Peyer's patch (tissue), 4 donors: ENCODE results near the gene S100A12. TPM values are rescaled to one million over a fixed set of nuclear protein-coding genes. Genes with fewer than 3 reads are reported as not detected.

ENCODE experiments used
- DNase-seq, 3 donors: peaks; one replicate each; pipeline ENCODE4 v3.0.0-alpha.2; 2017 to 2019
- H3K27ac ChIP-seq, 4 donors: fragments of 200-600 bp; sonication (generic); one replicate each; pipeline ENCODE4 v1.5.1; 2016 to 2019
- H3K27me3 ChIP-seq, 2 donors: fragments of 200-600 bp; sonication (generic); one replicate each; pipeline ENCODE4 v1.5.1; 2019
- H3K36me3 ChIP-seq, 3 donors: fragments of 200-600 bp; sonication (generic); one replicate each; pipeline ENCODE4 v1.5.1; 2016 to 2019
- H3K4me1 ChIP-seq, 4 donors: fragments of 200-600 bp; sonication (generic); one replicate each; pipeline ENCODE4 v1.5.1; 2016 to 2019
- H3K4me3 ChIP-seq, 4 donors: fragments of 200-600 bp; sonication (generic); 1 replicate in 3 of 4; 2 replicates in 1 of 4; pipeline ENCODE4 v1.5.1; 2016 to 2019; ENCODE audit warnings: mild to moderate bottlenecking in 1 of 4
- H3K9me3 ChIP-seq, 4 donors: fragments of 200-600 bp; sonication (generic); one replicate each; pipeline ENCODE4 v1.5.1; 2016 to 2019; ENCODE audit warnings: mild to moderate bottlenecking in 1 of 4
- POLR2A ChIP-seq, 2 donors: fragments of 450-650 bp; IDR thresholded peaks; one replicate each; pipeline ENCODE4 v1.5.1; 2017; ENCODE audit warnings: antibody characterized with exemption in 2 of 2, mild to moderate bottlenecking in 2 of 2, moderate library complexity in 2 of 2
- total RNA-seq, 4 donors: library from RNA; depleted of rRNA; stranded (reverse); fragments of >200 nt; gene quantifications; one replicate each; pipeline ENCODE4 v1.1.0, GENCODE V29; 2016
- TF ChIP-seq, protein P1 (sequence below), 6 experiments: fragments of 450-650 bp in 4 of 6; fragments of 200-600 bp in 2 of 6; sonication (generic) in 1 of 6; IDR thresholded peaks; one replicate each; pipeline ENCODE4 v1.5.1; 2017 to 2019; ENCODE audit warnings: antibody characterized with exemption in 6 of 6, mild to moderate bottlenecking in 3 of 6, moderate library complexity in 1 of 6

The S100A12 gene
- total RNA-seq, 4 donors from 2014 or later = not detected

DNA sequence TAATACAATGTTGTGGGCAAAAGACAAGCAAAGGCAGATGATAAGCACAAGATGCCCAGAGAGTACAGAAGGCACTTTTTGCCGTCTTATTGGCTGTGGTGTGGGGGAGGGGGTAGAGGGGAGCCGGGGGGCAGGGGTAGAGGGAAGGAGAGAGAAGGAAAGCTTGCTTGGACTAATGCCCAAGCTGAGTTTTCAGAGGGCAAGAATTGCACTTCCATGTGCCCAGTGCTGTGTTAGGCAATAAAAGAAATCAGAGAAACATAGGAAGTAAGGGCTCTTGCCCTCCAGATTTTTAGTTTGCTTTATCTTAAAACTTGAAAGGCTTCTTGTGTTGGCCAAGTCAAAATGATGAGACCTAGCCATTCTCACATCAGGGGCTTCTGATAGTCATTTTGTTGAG lies 8.3 kb downstream of the S100A12 start:
- no peaks in the 10 kb centered on the region for H3K36me3 ChIP-seq
- no peak for TF ChIP-seq POLR2A (IDR thresholded peaks at IDR 0.05)
- no peak overlapping the region for H3K4me3 ChIP-seq
- H3K27ac ChIP-seq = no peak overlapping the region
- no peaks in the 10 kb centered on the region for H3K9me3 ChIP-seq
- no peak for DNase-seq
- H3K27me3 ChIP-seq = no peaks in the 10 kb centered on the region
- H3K4me1 ChIP-seq = no peaks in the 10 kb centered on the region

DNA sequence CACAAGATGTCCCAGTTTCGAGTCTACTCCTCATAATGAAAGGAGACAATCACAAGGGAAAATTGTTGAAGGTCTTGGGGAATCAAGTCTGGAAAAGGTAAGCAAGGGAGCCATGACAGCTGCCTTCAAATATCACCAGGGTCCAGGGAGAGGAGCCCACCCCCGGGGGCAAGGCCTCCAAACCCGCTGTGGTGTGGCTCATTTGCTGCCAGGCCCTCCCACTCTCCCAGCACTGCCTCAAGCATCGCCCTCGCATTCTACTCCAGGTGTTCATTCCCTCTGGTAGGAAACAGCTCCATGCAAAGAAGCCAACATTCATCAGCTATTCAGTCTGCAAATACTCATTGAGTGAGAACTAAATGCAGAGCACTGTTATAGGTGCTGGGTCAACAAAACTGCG lies 9.2 kb downstream of the S100A12 start:
- Histone ChIP-seq H3K36me3 (no peaks in the 10 kb centered on the region), H3K27me3 (no peaks in the 10 kb centered on the region), H3K4me1 (no peaks in the 10 kb centered on the region), H3K27ac (no peak overlapping the region), H3K9me3 (no peaks in the 10 kb centered on the region), H3K4me3 (no peak overlapping the region)
- DNase-seq = no peak
- TF ChIP-seq, protein P1, sequence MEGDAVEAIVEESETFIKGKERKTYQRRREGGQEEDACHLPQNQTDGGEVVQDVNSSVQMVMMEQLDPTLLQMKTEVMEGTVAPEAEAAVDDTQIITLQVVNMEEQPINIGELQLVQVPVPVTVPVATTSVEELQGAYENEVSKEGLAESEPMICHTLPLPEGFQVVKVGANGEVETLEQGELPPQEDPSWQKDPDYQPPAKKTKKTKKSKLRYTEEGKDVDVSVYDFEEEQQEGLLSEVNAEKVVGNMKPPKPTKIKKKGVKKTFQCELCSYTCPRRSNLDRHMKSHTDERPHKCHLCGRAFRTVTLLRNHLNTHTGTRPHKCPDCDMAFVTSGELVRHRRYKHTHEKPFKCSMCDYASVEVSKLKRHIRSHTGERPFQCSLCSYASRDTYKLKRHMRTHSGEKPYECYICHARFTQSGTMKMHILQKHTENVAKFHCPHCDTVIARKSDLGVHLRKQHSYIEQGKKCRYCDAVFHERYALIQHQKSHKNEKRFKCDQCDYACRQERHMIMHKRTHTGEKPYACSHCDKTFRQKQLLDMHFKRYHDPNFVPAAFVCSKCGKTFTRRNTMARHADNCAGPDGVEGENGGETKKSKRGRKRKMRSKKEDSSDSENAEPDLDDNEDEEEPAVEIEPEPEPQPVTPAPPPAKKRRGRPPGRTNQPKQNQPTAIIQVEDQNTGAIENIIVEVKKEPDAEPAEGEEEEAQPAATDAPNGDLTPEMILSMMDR (IDR thresholded peaks at IDR 0.05) = no peak

DNA sequence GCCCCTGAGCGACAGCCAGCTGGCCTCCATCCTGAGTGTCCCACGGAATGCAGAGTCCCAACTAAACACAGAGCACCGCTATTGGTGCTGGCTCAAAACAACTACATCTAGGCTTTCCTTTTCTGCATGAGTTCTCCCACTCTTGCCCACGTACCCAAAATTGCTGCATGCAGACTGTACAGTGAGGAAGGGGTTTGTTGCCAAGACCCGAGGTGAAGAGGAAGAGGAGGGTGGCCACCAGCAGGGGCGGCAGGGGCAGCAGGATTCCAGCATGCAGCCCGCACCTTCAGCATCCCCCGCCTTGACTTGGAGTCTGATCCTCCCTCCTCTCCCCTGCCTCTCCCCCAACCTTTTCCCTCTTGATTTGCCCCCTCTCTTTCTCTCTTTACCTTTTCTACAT lies 9.7 kb downstream of the S100A12 start:
- no peak for TF ChIP-seq POLR2A (IDR thresholded peaks at IDR 0.05)
- TF ChIP-seq, protein P1 (IDR thresholded peaks at IDR 0.05) = no peak
- Histone ChIP-seq H3K36me3 (no peaks in the 10 kb centered on the region), H3K9me3 (no peaks in the 10 kb centered on the region), H3K27ac (no peak overlapping the region), H3K27me3 (no peaks in the 10 kb centered on the region), H3K4me3 (no peak overlapping the region), H3K4me1 (no peaks in the 10 kb centered on the region)
- no peak for DNase-seq

DNA sequence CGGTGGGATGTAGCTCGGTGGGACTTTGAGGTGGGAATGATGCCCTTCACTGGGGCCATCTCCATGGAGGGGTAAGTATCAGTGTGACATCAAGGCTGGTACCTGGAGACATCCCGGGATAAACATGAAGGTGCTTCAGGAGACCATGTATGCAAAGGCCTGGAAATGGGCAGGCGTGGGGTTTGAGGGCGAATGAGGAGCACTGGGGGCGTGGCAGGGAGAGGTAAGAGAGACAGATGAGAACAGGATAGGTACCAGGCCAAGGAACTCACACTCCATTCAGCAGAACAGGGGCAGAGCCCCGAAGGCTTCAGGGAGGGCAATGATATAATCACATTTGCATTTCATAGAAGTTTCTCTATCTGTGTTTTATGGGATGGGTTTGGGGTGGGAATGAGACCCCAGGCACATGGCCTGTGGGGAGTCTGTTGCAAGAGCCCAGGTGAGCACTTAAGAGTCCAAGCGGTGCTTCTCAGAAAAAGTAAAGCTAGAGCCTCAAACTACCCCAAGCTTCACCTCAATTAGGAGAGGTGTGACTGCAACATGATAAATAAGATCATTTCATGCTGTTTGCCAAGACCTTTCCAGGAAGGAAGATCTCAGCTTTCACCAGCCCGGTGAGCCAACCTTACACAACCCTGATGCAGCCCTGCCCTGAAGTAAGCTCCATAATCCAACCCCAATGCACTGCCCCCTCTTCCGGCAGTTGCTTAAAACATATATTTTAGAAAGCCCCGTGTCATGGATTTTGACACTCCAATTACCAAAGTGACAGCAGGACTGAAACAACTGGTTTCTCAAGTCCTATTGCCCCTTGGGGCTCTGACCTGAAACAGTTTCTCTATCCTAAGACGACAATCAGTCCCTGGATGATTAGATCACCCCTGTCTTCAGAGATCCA lies 10.4 kb downstream of the S100A12 start:
- Histone ChIP-seq H3K27me3 (no peaks in the 10 kb centered on the region), H3K27ac (no peak overlapping the region), H3K4me3 (no peak overlapping the region), H3K9me3 (no peaks in the 10 kb centered on the region), H3K36me3 (no peaks in the 10 kb centered on the region), H3K4me1 (no peaks in the 10 kb centered on the region)
- no peak for DNase-seq
- TF ChIP-seq POLR2A (IDR thresholded peaks at IDR 0.05) = no peak

DNA sequence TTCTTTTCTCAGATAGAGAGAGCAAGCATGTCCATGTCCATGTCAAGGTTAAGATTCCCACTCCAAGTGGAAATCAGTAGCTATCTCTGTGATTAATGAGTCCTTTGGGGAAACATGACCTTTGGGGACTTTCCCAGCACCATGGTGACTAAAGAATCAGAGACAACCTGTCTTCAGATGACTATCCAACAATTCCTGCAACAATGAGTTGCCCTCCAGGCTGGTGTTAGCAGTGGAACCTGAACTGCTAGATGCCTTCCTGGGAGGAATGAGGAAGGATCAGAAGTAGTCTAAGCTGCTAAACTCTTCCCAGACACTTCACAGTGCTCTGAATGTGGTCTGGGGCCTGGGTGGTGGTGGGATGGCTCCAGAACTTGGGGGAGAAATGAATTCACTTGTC lies 11.3 kb downstream of the S100A12 start:
- H3K9me3 ChIP-seq = no peaks in the 10 kb centered on the region
- no peaks in the 10 kb centered on the region for H3K36me3 ChIP-seq
- H3K4me3 ChIP-seq = no peak overlapping the region
- DNase-seq = no peak
- H3K4me1 ChIP-seq = no peaks in the 10 kb centered on the region
- H3K27me3 ChIP-seq = no peaks in the 10 kb centered on the region
- H3K27ac ChIP-seq = no peak overlapping the region
- TF ChIP-seq, protein P1 (IDR thresholded peaks at IDR 0.05) = no peak
- no peak for TF ChIP-seq POLR2A (IDR thresholded peaks at IDR 0.05)

DNA sequence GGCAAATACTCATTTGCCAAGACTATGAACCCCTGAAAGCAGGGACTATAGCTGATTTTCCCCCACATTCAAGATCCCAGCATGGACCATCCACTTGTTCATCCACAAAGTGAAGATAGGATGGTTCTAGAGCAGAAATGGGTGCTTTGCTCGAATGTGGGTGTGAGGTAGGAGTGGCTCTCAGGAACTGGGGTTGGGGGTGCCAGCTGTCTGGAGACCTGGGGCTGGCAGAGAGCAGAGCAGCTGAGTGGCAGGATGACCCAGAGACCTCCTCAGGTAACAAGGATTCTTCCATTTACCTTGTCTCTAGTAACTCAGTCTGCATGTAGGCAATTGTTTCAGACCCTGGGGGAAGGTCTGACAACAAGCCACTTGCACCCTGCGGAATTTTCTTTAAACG lies 11.8 kb downstream of the S100A12 start:
- no peak for DNase-seq
- Histone ChIP-seq H3K27me3 (no peaks in the 10 kb centered on the region), H3K9me3 (no peaks in the 10 kb centered on the region), H3K27ac (no peak overlapping the region), H3K36me3 (no peaks in the 10 kb centered on the region), H3K4me3 (no peak overlapping the region), H3K4me1 (no peaks in the 10 kb centered on the region)
- TF ChIP-seq, protein P1 (IDR thresholded peaks at IDR 0.05) = no peak
- TF ChIP-seq POLR2A (IDR thresholded peaks at IDR 0.05) = no peak
